ENCODE data around the gene DLG4.

The DLG4 gene

GRCh38 chr17:7138800-7139381 is 80.7 kb downstream of the DLG4 start:
- ChIA-PET CTCF (interaction anchor here (0.6 to 4.9 kb wide), 3 partner anchors 93 to 1012 kb away, joined by 4 to 27 read pairs (median 4); no protein-coding TSS in a partner anchor), POLR2A (ENCODE audit: low non-redundant PET) (no interaction called here)
- no peak for DNase-seq (ENCODE audit: low spot score)
- H3K27ac ChIP-seq, result no peak overlapping the region
- TF ChIP-seq, protein P1, sequence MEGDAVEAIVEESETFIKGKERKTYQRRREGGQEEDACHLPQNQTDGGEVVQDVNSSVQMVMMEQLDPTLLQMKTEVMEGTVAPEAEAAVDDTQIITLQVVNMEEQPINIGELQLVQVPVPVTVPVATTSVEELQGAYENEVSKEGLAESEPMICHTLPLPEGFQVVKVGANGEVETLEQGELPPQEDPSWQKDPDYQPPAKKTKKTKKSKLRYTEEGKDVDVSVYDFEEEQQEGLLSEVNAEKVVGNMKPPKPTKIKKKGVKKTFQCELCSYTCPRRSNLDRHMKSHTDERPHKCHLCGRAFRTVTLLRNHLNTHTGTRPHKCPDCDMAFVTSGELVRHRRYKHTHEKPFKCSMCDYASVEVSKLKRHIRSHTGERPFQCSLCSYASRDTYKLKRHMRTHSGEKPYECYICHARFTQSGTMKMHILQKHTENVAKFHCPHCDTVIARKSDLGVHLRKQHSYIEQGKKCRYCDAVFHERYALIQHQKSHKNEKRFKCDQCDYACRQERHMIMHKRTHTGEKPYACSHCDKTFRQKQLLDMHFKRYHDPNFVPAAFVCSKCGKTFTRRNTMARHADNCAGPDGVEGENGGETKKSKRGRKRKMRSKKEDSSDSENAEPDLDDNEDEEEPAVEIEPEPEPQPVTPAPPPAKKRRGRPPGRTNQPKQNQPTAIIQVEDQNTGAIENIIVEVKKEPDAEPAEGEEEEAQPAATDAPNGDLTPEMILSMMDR (conservative IDR thresholded peaks at IDR 0.05; ENCODE audit: low read depth), result no peak

GRCh38 chr17:7137171-7137943 is 82.3 kb downstream of the DLG4 start:
- CTCF ChIA-PET, result interaction anchor here (0.6 to 5.4 kb wide), 5 partner anchors 27 to 136 kb away, joined by 4 to 63 read pairs (median 6); no protein-coding TSS in a partner anchor
- POLR2A ChIA-PET (ENCODE audit: low non-redundant PET), result no interaction called here
- TF ChIP-seq, protein P1 (conservative IDR thresholded peaks at IDR 0.05; ENCODE audit: low read depth), result no peak
- no peak for DNase-seq (ENCODE audit: low spot score)
- no peak overlapping the region for H3K27ac ChIP-seq

Data from RWPE1 (cell line).